ENCODE measurements around the gene ICOSLG. TPM values are rescaled to one million over a fixed set of nuclear protein-coding genes. Genes with fewer than 3 reads are reported as not detected.
"Not testable (repeated sequence)": the region's sequence is repeated elsewhere in the genome, so short reads cannot be mapped to it uniquely, and the experiment has no call there.

ICOSLG gene, protein sequence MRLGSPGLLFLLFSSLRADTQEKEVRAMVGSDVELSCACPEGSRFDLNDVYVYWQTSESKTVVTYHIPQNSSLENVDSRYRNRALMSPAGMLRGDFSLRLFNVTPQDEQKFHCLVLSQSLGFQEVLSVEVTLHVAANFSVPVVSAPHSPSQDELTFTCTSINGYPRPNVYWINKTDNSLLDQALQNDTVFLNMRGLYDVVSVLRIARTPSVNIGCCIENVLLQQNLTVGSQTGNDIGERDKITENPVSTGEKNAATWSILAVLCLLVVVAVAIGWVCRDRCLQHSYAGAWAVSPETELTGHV
- total RNA-seq = 7.6 and 8.3 TPM in 2 replicates

DNA sequence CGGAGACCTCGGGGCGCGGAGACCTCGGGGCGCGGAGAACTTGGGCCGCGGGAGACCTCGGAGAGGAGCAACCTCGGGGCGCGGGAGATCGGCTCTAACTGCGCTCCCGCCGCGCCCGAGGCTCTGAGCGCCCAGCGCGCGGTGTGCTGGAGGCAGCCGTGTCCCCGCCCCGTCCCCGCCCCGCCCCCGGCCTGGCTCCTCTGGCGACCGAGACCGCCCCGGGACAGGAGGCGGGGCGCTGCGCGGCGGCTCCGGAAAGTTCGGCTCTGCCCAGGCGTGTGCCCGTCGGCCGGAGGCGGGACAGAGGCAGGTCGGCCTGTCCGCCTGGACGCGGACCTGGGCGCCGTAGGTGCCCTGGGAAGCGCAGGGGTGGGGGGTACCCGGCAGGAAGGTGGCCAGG is at the start of gene ICOSLG:
TSS of gene ICOSLG (minus strand) at position 102 of the 400 bp plus-strand sequence. CDS start 126 bp downstream, outside the sequence.
- H3K27ac Mint-ChIP-seq; H3K4me1 Mint-ChIP-seq; H3K9me3 Mint-ChIP-seq; intact Hi-C loops (cut with micrococcal nuclease); H3K27me3 Mint-ChIP-seq; H3K4me3 Mint-ChIP-seq; DNase-seq; H3K36me3 Mint-ChIP-seq (ENCODE audit: low read depth): not testable (repeated sequence)

GRCh38 chr21:44289381-44290010 is 48.8 kb upstream of the ICOSLG start:
- H3K9me3 Mint-ChIP-seq = no peaks in the 10 kb centered on the region
- no peaks in the 10 kb centered on the region for H3K27me3 Mint-ChIP-seq
- no peak for DNase-seq
- intact Hi-C loops (cut with micrococcal nuclease) = no loop called here
- H3K36me3 Mint-ChIP-seq (ENCODE audit: low read depth) = no peaks in the 10 kb centered on the region
- H3K27ac Mint-ChIP-seq = no peak overlapping the region
- H3K4me3 Mint-ChIP-seq = no peak overlapping the region
- peaks cover 3% of the 10 kb centered on the region for H3K4me1 Mint-ChIP-seq

DNA sequence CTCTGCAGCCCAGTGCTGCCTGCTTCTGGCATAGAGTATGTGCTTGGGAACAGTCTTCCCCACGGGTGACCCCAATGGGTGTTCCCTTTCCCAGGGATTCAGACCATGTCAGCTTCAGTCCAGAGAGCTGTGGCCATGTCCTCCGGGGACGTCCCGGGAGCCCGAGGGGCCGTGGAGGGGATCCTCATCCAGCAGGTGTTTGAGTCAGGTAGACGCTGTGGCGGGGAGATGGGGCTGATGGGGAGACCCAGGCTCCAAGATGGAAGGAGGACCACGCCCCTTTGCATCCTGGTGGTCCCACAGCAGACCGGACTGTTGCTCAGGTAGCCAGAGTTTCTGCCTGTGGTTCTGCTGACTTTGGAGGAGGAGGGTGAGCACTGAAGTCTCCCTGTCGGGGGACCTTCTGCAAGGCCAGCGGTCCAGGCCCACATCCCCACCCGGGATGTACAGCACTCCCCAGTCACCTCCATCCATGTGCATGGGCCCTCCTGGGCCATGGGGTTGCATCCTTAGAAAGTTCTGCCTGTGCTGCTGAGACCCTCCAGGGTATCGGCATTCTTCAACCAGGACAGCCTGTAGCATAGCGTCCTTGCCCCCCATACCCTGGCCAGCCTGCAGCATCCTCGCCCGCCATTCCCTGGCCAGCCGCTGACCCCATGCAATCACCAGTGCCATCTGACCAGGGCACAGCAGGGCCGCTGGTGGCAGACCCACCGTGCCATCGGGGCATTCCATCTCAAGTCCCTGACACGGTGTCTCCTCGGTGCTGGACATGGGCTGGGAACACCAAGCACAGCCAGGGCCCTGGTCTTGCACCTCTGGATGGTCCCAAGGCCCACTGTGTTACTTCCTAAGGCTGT is 47.7 kb upstream of the ICOSLG start:
- Mint-ChIP-seq H3K27ac (no peak overlapping the region), H3K36me3 (ENCODE audit: low read depth) (no peaks in the 10 kb centered on the region), H3K4me1 (peaks cover 2% of the 10 kb centered on the region), H3K4me3 (no peak overlapping the region), H3K9me3 (no peaks in the 10 kb centered on the region), H3K27me3 (no peaks in the 10 kb centered on the region)
- DNase-seq = no peak
- intact Hi-C loops (cut with micrococcal nuclease) = no loop called here

GRCh38 chr21:44286716-44287632 is 46.2 kb upstream of the ICOSLG start:
- DNase-seq = no peak
- Mint-ChIP-seq H3K27me3 (no peaks in the 10 kb centered on the region), H3K27ac (no peak overlapping the region), H3K4me3 (no peak overlapping the region), H3K4me1 (no peaks in the 10 kb centered on the region), H3K36me3 (ENCODE audit: low read depth) (no peaks in the 10 kb centered on the region), H3K9me3 (no peaks in the 10 kb centered on the region)
- intact Hi-C loops (cut with micrococcal nuclease) = no loop called here

- intact Hi-C loops (cut with micrococcal nuclease) = no loop called here
- no peaks in the 10 kb centered on the region for H3K36me3 Mint-ChIP-seq (ENCODE audit: low read depth)
- no peak overlapping the region for H3K27ac Mint-ChIP-seq
- no peaks in the 10 kb centered on the region for H3K9me3 Mint-ChIP-seq
- H3K27me3 Mint-ChIP-seq = no peaks in the 10 kb centered on the region
- DNase-seq = no peak
- H3K4me3 Mint-ChIP-seq = no peak overlapping the region
- H3K4me1 Mint-ChIP-seq = no peaks in the 10 kb centered on the region
Observed at GRCh38 chr21:44286086-44286715, 45.5 kb upstream of the ICOSLG start.

GRCh38 chr21:44285138-44285992 is 44.6 kb upstream of the ICOSLG start, which contains the start of gene AIRE:
TSS of gene AIRE (plus strand) at chr21:44285876. CDS start at chr21:44286007, 131 bp downstream.
- Mint-ChIP-seq H3K27me3 (no peaks in the 10 kb centered on the region), H3K4me3 (no peak within 1 kb of the TSS), H3K27ac (no peak within 1 kb of the TSS), H3K36me3 (ENCODE audit: low read depth) (no peaks in the 10 kb centered on the region), H3K9me3 (no peaks in the 10 kb centered on the region), H3K4me1 (no peaks in the 10 kb centered on the region)
- intact Hi-C loops (cut with micrococcal nuclease) = no loop called here
- DNase-seq = no peak

- intact Hi-C loops (cut with micrococcal nuclease) = no loop called here
- Mint-ChIP-seq H3K36me3 (ENCODE audit: low read depth) (no peaks in the 10 kb centered on the region), H3K27ac (no peak overlapping the region), H3K27me3 (no peaks in the 10 kb centered on the region), H3K4me1 (no peaks in the 10 kb centered on the region), H3K4me3 (no peak overlapping the region), H3K9me3 (no peaks in the 10 kb centered on the region)
- DNase-seq = no peak
Observed at GRCh38 chr21:44283948-44284347, 43.2 kb upstream of the ICOSLG start.

DNA sequence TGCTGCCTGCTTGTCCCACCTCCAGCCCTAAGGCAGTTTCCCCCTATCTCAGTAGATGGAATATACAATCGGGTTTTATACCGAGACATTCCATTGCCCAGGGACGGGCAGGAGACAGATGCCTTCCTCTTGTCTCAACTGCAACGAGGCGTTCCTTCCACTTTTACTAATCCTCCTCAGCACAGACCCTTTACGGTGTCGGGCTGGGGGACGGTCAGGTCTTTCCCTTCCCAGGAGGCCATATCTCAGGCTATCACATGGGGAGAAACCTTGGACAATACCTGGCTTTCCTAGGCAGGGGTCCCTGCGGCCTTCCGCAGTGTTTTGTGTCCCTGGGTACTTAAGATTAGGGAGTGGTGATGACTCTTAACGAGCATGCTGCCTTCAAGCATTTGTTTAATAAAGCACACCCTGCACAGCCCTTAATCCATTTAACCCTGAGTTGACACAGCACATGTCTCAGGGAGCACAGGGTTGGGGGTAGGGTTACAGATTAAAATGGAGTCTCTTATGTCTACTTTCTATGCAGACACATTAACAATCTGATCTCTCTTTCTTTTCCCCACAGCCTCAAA is 42.6 kb upstream of the ICOSLG start:
- H3K4me1 Mint-ChIP-seq; H3K9me3 Mint-ChIP-seq; H3K4me3 Mint-ChIP-seq; DNase-seq; H3K27ac Mint-ChIP-seq; intact Hi-C loops (cut with micrococcal nuclease); H3K36me3 Mint-ChIP-seq (ENCODE audit: low read depth); H3K27me3 Mint-ChIP-seq: not testable (repeated sequence)

DNA sequence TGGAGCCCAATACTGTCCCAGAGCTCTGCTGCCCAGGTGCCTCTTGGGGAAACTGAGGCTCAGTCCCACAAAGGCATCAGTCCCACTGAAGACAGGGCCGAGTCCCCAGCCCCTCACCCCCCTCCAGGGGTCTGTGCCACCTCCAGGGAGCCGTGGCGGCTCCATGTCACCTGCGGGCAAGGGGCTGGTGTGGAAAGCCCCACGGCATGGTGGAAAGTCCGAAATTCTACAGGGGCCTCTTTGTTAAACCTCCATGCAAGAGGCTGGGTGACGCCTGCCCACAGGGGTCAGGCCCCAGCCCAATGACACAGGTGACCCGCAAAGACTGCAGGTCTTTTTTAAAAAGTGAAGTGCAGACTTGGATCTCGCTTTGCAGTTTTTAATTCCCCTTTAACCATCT is 41.6 kb upstream of the ICOSLG start:
- intact Hi-C loops (cut with micrococcal nuclease) = no loop called here
- DNase-seq = no peak
- H3K27ac Mint-ChIP-seq = no peak overlapping the region

GRCh38 chr21:44281801-44282200 is 41.1 kb upstream of the ICOSLG start:
- intact Hi-C loops (cut with micrococcal nuclease) = no loop called here
- no peak for DNase-seq
- Mint-ChIP-seq H3K9me3 (no peaks in the 10 kb centered on the region), H3K36me3 (ENCODE audit: low read depth) (no peaks in the 10 kb centered on the region), H3K4me1 (no peaks in the 10 kb centered on the region), H3K4me3 (no peak overlapping the region), H3K27me3 (peaks cover 6% of the 10 kb centered on the region), H3K27ac (no peak overlapping the region)

More for the DNA sequence above, 41.6 kb upstream of the ICOSLG start:
- Mint-ChIP-seq H3K9me3 (no peaks in the 10 kb centered on the region), H3K4me3 (no peak overlapping the region), H3K4me1 (no peaks in the 10 kb centered on the region), H3K27me3 (peaks cover 3% of the 10 kb centered on the region), H3K36me3 (ENCODE audit: low read depth) (no peaks in the 10 kb centered on the region)

- no peak for DNase-seq
- H3K4me1 Mint-ChIP-seq = no peaks in the 10 kb centered on the region
- no peaks in the 10 kb centered on the region for H3K36me3 Mint-ChIP-seq (ENCODE audit: low read depth)
- no peak overlapping the region for H3K27ac Mint-ChIP-seq
- intact Hi-C loops (cut with micrococcal nuclease) = no loop called here
- peaks cover 13% of the 10 kb centered on the region for H3K27me3 Mint-ChIP-seq
- H3K9me3 Mint-ChIP-seq = no peaks in the 10 kb centered on the region
- no peak overlapping the region for H3K4me3 Mint-ChIP-seq
Observed at GRCh38 chr21:44279354-44280260, 38.9 kb upstream of the ICOSLG start.
